H9 (cell line): Measurements from ENCODE around the gene NFKBIZ. TPM values are rescaled to one million over a fixed set of nuclear protein-coding genes. Genes with fewer than 3 reads are reported as not detected.

ENCODE experiments used
- DNase-seq: peaks from one replicate; pipeline ENCODE4 v3.0.0-alpha.2; 2017
- H2AFZ ChIP-seq: one replicate; pipeline ENCODE4 v1.6.1; 2013; ENCODE audit warnings: mild to moderate bottlenecking, low read length, control low read depth, moderate library complexity
- H2AK5ac ChIP-seq: 2 replicates; pipeline ENCODE4 v1.6.1; 2013; ENCODE audit warnings: low read length, control low read depth, mixed read lengths; ENCODE audit not compliant: insufficient read length
- H2BK120ac ChIP-seq: one replicate; pipeline ENCODE4 v1.6.1; 2013; ENCODE audit warnings: low read depth, mild to moderate bottlenecking, low read length, control low read depth, inconsistent platforms; ENCODE audit not compliant: poor library complexity, severe bottlenecking
- H2BK12ac ChIP-seq: 2 replicates; pipeline ENCODE4 v1.6.1; 2013; ENCODE audit warnings: low read length, control low read depth, mixed read lengths, low read depth; ENCODE audit not compliant: insufficient read length
- H2BK15ac ChIP-seq: 2 replicates; pipeline ENCODE4 v1.6.1; 2013; ENCODE audit warnings: low read depth, low read length, control low read depth
- H2BK20ac ChIP-seq: one replicate; pipeline ENCODE4 v1.6.1; 2013; ENCODE audit warnings: low read depth, mild to moderate bottlenecking, low read length, control low read depth, inconsistent platforms; ENCODE audit not compliant: poor library complexity, severe bottlenecking
- H2BK5ac ChIP-seq: 2 replicates; pipeline ENCODE4 v1.6.1; 2013; ENCODE audit warnings: low read length, control low read depth, mixed read lengths; ENCODE audit not compliant: insufficient read length
- H3K14ac ChIP-seq: 2 replicates; pipeline ENCODE4 v1.6.1; 2013; ENCODE audit warnings: low read length, control low read depth; ENCODE audit not compliant: insufficient read depth
- H3K18ac ChIP-seq: 2 replicates; pipeline ENCODE4 v1.6.1; 2013; ENCODE audit warnings: low read depth, mild to moderate bottlenecking, mixed read lengths, low read length, control low read depth; ENCODE audit not compliant: insufficient read length
- H3K23ac ChIP-seq: 2 replicates; pipeline ENCODE4 v1.6.1; 2013; ENCODE audit warnings: low read length, control low read depth, mixed read lengths, low read depth; ENCODE audit not compliant: insufficient read length
- H3K23me2 ChIP-seq: 2 replicates; pipeline ENCODE4 v1.6.1; 2013; ENCODE audit warnings: low read depth, mild to moderate bottlenecking, mixed read lengths, low read length, control low read depth; ENCODE audit not compliant: insufficient read length, poor library complexity, severe bottlenecking
- H3K27ac ChIP-seq: 2 replicates; pipeline ENCODE4 v1.5.1; 2013; ENCODE audit warnings: low read length, control low read depth, mixed read lengths, low read depth; ENCODE audit not compliant: insufficient read length
- H3K27me3 ChIP-seq: 2 replicates; pipeline ENCODE4 v1.6.1; 2013; ENCODE audit warnings: low read length, control low read depth, inconsistent platforms; ENCODE audit not compliant: insufficient read depth
- H3K4ac ChIP-seq: 2 replicates; pipeline ENCODE4 v1.6.1; 2013; ENCODE audit warnings: low read depth, mild to moderate bottlenecking, control low read depth, inconsistent platforms, low read length, moderate library complexity
- H3K4me1 ChIP-seq: 2 replicates; pipeline ENCODE4 v1.6.1; 2013; ENCODE audit warnings: low read length, control low read depth, inconsistent platforms; ENCODE audit not compliant: insufficient read depth
- H3K4me2 ChIP-seq: 2 replicates; pipeline ENCODE4 v1.6.1; 2013; ENCODE audit warnings: low read length, control low read depth, mixed read lengths; ENCODE audit not compliant: insufficient read length, insufficient read depth
- H3K56ac ChIP-seq: 2 replicates; pipeline ENCODE4 v1.6.1; 2013; ENCODE audit warnings: low read depth, mild to moderate bottlenecking, mixed read lengths, low read length, control low read depth; ENCODE audit not compliant: insufficient read length
- H3K79me1 ChIP-seq: 2 replicates; pipeline ENCODE4 v1.6.1; 2013; ENCODE audit warnings: low read depth, mild to moderate bottlenecking, moderate library complexity, low read length, control low read depth, inconsistent platforms; ENCODE audit not compliant: insufficient read depth, poor library complexity, severe bottlenecking
- H3K79me2 ChIP-seq: 2 replicates; pipeline ENCODE4 v1.6.1; 2013; ENCODE audit warnings: low read length, control low read depth, inconsistent platforms; ENCODE audit not compliant: insufficient read depth
- H3K9ac ChIP-seq: 2 replicates; pipeline ENCODE4 v1.6.1; 2013; ENCODE audit warnings: low read length, control low read depth, mixed read lengths; ENCODE audit not compliant: insufficient read length; ENCODE audit errors: extremely low read depth
- H3K9me3 ChIP-seq: one replicate; pipeline ENCODE4 v1.6.1; 2013; ENCODE audit warnings: low read depth, low read length, inconsistent platforms; ENCODE audit not compliant: control insufficient read depth
- H3T11ph ChIP-seq: one replicate; pipeline ENCODE4 v1.6.1; 2013; ENCODE audit warnings: mild to moderate bottlenecking, low read length, control low read depth, inconsistent platforms
- H4K20me1 ChIP-seq: one replicate; pipeline ENCODE4 v1.6.1; 2013; ENCODE audit not compliant: control insufficient read depth, insufficient read length, insufficient read depth
- H4K5ac ChIP-seq: 2 replicates; pipeline ENCODE4 v1.6.1; 2013; ENCODE audit warnings: low read depth, mild to moderate bottlenecking, mixed read lengths, low read length, control low read depth; ENCODE audit not compliant: insufficient read length
- H4K8ac ChIP-seq: replicated peaks from 2 replicates; pipeline ENCODE4 v1.6.1; 2013; ENCODE audit warnings: low read length, control low read depth, mixed read lengths, low read depth; ENCODE audit not compliant: insufficient read length
- H4K91ac ChIP-seq: 2 replicates; pipeline ENCODE4 v1.6.1; 2013; ENCODE audit warnings: low read depth, mild to moderate bottlenecking, moderate library complexity, mixed read lengths, low read length, control low read depth; ENCODE audit not compliant: insufficient read length
- H3K27ac Mint-ChIP-seq, 3 experiments: 2 replicates in 2 of 3; 3 replicates in 1 of 3; pipeline ENCODE4 v1.8.0; 2020 to 2021; ENCODE audit warnings: mixed read lengths in 3 of 3, mild to moderate bottlenecking in 1 of 3, moderate library complexity in 1 of 3
- H3K27me3 Mint-ChIP-seq: 2 replicates; pipeline ENCODE4 v1.8.0; 2021; ENCODE audit warnings: low read depth, mild to moderate bottlenecking, moderate library complexity, mixed read lengths
- H3K36me3 Mint-ChIP-seq, 3 experiments: 2 replicates in 2 of 3; 3 replicates in 1 of 3; pipeline ENCODE4 v1.8.0; 2020 to 2021; ENCODE audit warnings: low read depth in 3 of 3, mixed read lengths in 3 of 3; ENCODE audit not compliant: insufficient read depth in 1 of 3
- H3K4me1 Mint-ChIP-seq, 2 experiments: 2 replicates each; pipeline ENCODE4 v1.8.0; 2020; ENCODE audit warnings: mixed read lengths in 2 of 2
- H3K4me3 Mint-ChIP-seq, 2 experiments: 2 replicates in 1 of 2; 3 replicates in 1 of 2; pipeline ENCODE4 v1.8.0; 2020 to 2021; ENCODE audit warnings: mild to moderate bottlenecking in 2 of 2, mixed read lengths in 2 of 2, moderate library complexity in 1 of 2
- H3K9me3 Mint-ChIP-seq, 2 experiments: 2 replicates in 1 of 2; 3 replicates in 1 of 2; pipeline ENCODE4 v1.8.0; 2020; ENCODE audit warnings: mild to moderate bottlenecking in 2 of 2, mixed read lengths in 2 of 2, moderate library complexity in 1 of 2
- WGBS: extraction: QIAGEN DNeasy Blood & Tissue Kit; methylation state at CpG from one replicate; pipeline ENCODE4 v1.1.7; 2013; ENCODE audit warnings: missing lambda C conversion rate, low lambda C conversion rate, mixed read lengths; ENCODE audit not compliant: insufficient read length; ENCODE audit errors: extremely low coverage; 5-methylcytosine and 5-hydroxymethylcytosine counted together
- total RNA-seq: library from RNA; stranded (reverse); gene quantifications from 2 replicates; pipeline ENCODE4 v1.2.1, GENCODE V29; 2021
- TF ChIP-seq, protein P1 (sequence below): fragments of 200-600 bp; sonication (generic); conservative IDR thresholded peaks from 3 replicates; pipeline ENCODE4 v1.8.0; 2021; ENCODE audit warnings: antibody characterized with exemption, mild to moderate bottlenecking

Gene NFKBIZ
- total RNA-seq, 1 experiment from 2014 or later: 11.1 TPM

DNA sequence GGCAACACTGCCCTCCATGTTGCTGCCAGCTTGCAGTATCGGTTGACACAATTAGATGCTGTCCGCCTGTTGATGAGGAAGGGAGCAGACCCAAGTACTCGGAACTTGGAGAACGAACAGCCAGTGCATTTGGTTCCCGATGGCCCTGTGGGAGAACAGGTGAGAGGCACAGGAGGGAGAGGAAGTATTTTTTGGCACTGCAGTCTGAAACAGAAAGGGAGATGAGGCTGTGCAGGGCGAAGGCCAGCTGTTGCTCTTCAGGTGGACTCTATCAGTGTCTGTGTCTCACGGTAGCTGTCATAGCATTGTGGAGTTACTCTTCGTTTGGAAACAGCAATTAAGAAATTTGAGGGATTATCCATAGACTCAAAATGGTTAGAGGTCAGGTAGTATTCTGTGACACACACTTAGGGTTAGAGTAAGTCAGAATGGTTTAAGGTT lies 8.0 kb downstream of the NFKBIZ start:
- no peak for DNase-seq
- no peak overlapping the region for H2AFZ ChIP-seq
- no peak overlapping the region for H2BK120ac ChIP-seq
- no peak overlapping the region for H2AK5ac ChIP-seq
- H4K20me1 ChIP-seq: no peaks in the 10 kb centered on the region
- no peak overlapping the region for H2BK5ac ChIP-seq
- H3K9ac ChIP-seq: no peak overlapping the region
- no peak overlapping the region for H2BK15ac ChIP-seq
- no peak overlapping the region for H2BK12ac ChIP-seq
- no peak overlapping the region for H3K14ac ChIP-seq
- H3K4me1 Mint-ChIP-seq: no peaks in the 10 kb centered on the region
- no peak overlapping the region for H3K18ac ChIP-seq
- no peaks in the 10 kb centered on the region; the same call in 1 of the 2 replicates for H3K27me3 Mint-ChIP-seq
- no peaks in the 10 kb centered on the region for H3K79me2 ChIP-seq
- H3K23me2 ChIP-seq: no peaks in the 10 kb centered on the region
- H4K5ac ChIP-seq: no peak overlapping the region
- H3K9me3 Mint-ChIP-seq: no peaks in the 10 kb centered on the region
- no peak overlapping the region for H3K4me2 ChIP-seq
- H4K8ac ChIP-seq: no peak overlapping the region
- H3K36me3 Mint-ChIP-seq: peaks cover 50 to 83% (median 83%) of the 10 kb centered on the region in 3 experiments; a peak in 6 of 7 replicates
- no peak overlapping the region for H4K91ac ChIP-seq
- H3K4me1 ChIP-seq: no peaks in the 10 kb centered on the region
- H3K23ac ChIP-seq: no peak overlapping the region
- TF ChIP-seq, protein P1, sequence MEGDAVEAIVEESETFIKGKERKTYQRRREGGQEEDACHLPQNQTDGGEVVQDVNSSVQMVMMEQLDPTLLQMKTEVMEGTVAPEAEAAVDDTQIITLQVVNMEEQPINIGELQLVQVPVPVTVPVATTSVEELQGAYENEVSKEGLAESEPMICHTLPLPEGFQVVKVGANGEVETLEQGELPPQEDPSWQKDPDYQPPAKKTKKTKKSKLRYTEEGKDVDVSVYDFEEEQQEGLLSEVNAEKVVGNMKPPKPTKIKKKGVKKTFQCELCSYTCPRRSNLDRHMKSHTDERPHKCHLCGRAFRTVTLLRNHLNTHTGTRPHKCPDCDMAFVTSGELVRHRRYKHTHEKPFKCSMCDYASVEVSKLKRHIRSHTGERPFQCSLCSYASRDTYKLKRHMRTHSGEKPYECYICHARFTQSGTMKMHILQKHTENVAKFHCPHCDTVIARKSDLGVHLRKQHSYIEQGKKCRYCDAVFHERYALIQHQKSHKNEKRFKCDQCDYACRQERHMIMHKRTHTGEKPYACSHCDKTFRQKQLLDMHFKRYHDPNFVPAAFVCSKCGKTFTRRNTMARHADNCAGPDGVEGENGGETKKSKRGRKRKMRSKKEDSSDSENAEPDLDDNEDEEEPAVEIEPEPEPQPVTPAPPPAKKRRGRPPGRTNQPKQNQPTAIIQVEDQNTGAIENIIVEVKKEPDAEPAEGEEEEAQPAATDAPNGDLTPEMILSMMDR: no peak
- WGBS: no CpG with 5 or more reads among the region's 8 CpGs
- no peak overlapping the region for H3T11ph ChIP-seq
- H3K79me1 ChIP-seq: no peaks in the 10 kb centered on the region
- no peaks in the 10 kb centered on the region for H3K9me3 ChIP-seq
- H3K4ac ChIP-seq: no peak overlapping the region
- no peak overlapping the region for H2BK20ac ChIP-seq
- H3K27ac Mint-ChIP-seq: peak overlapping the region in 2 of 3 experiments; percentile 66 to 79; a peak in 4 of 7 replicates
- H3K56ac ChIP-seq: no peak overlapping the region
- H3K27ac ChIP-seq: no peak overlapping the region
- no peaks in the 10 kb centered on the region for H3K27me3 ChIP-seq
- H3K4me3 Mint-ChIP-seq: no peak overlapping the region
